Measurements from ENCODE around the gene EMC8.
"Not testable (repeated sequence)": the region's sequence is repeated elsewhere in the genome, so short reads cannot be mapped to it uniquely, and the experiment has no call there.

The EMC8 gene

DNA sequence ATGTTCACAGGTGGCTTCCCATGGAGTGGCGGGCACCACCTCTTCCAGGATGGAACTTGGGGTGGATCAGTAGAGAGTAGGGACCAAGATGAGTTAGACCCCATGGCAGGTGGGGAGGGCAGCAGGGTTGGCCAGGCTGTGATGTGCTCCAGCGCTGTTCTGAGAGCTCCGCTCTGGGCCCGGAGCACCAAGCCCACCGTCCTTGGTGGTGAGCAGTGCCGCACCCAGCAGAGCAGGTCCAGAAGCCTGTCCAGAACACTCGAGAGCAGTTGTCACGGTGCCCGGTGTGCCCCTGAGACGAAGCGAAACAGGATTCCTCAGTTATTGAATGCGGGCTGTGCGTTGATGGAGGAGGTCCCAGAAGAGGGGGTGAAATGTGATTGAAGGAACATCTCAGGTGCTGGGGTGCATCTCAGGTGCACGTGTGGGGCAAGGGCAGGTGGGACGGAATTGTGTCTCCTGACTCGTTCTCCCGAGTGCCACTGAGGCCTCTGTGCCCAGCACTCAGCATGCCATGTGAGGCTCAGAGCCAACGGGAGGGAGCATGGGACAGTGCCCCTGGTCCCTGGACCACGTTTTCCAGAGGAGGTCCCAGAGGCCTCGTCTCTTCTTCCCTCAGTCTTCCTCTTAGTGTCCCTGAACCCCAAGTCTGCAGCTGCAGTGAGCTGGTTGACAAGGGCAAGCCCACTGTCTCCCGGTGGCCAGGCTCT is 39.7 kb upstream of the EMC8 start (continued):
- TF ChIP-seq, protein P1, sequence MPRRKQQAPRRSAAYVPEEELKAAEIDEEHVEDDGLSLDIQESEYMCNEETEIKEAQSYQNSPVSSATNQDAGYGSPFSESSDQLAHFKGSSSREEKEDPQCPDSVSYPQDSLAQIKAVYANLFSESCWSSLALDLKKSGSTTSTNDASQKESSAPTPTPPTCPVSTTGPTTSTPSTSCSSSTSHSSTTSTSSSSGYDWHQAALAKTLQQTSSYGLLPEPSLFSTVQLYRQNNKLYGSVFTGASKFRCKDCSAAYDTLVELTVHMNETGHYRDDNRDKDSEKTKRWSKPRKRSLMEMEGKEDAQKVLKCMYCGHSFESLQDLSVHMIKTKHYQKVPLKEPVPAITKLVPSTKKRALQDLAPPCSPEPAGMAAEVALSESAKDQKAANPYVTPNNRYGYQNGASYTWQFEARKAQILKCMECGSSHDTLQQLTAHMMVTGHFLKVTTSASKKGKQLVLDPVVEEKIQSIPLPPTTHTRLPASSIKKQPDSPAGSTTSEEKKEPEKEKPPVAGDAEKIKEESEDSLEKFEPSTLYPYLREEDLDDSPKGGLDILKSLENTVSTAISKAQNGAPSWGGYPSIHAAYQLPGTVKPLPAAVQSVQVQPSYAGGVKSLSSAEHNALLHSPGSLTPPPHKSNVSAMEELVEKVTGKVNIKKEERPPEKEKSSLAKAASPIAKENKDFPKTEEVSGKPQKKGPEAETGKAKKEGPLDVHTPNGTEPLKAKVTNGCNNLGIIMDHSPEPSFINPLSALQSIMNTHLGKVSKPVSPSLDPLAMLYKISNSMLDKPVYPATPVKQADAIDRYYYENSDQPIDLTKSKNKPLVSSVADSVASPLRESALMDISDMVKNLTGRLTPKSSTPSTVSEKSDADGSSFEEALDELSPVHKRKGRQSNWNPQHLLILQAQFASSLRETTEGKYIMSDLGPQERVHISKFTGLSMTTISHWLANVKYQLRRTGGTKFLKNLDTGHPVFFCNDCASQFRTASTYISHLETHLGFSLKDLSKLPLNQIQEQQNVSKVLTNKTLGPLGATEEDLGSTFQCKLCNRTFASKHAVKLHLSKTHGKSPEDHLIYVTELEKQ (tag by site-specific recombination; IDR thresholded peaks at IDR 0.05; ENCODE audit: borderline replicate concordance) = no peak
- TF ChIP-seq ZNF24 (tag by site-specific recombination; IDR thresholded peaks at IDR 0.05) = no peak

DNA sequence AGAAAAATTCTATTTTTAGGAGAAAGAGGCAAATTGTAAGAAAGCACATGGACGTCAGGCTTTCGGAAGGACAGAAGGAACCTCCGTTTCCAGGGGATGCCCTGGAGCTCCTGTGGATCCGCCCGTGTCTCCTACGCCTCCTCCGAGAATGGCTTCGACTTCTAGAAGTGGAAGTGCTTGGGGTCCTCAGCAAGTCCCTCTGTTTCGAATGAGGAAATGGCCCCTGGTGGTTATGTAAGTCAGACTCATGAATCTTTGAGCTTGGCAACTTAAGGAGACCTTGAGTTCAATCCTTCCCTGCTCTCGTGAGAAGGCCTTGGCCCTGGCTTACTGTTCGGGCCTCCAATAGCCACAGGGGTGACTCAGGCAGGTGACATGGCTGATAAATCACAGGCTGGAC is 39.0 kb upstream of the EMC8 start:
- CTCF ChIA-PET = interaction anchor here (0.8 kb wide), 1 partner anchor 17 kb away, joined by 3 read pairs; no protein-coding TSS in a partner anchor
- H3K36me3 ChIP-seq (ENCODE audit: control insufficient read depth in 2 of 2, insufficient read depth in 1 of 2, low read length in 2 of 2) = no peaks in the 10 kb centered on the region
- no peak for TF ChIP-seq SP2 (tag by site-specific recombination; IDR thresholded peaks at IDR 0.05)

DNA sequence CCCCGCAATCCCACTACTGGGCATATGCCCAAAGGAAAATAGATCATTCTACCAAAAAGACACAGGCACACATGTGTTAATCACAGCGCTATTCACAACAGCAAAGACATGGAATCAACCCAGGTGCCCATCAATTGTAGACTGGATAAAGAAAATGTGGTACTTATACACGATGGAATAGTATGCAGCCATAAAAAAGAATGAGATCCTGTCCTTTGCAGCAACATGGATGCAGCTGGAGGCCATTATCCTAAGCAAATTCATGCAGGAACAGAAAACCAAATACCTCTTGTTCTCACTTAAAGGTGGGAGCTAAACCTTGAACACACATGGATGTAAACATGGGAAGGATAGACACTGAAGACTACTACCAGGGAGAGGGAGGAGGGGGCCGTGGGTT is 38.3 kb upstream of the EMC8 start:
- H3K36me3 ChIP-seq (ENCODE audit: control insufficient read depth in 2 of 2, insufficient read depth in 1 of 2, low read length in 2 of 2); H3K4me1 ChIP-seq (ENCODE audit: control insufficient read depth, insufficient read depth, low read length); POLR2A ChIA-PET; H3K9me3 ChIP-seq (ENCODE audit: control insufficient read depth, insufficient read depth, low read depth, low read length); H3K4me3 ChIP-seq (ENCODE audit: low read depth, low read length); H3K27ac ChIP-seq (ENCODE audit: extremely low read depth, low read depth, low read length); CTCF ChIA-PET: not testable (repeated sequence)
- TF ChIP-seq, protein P2, sequence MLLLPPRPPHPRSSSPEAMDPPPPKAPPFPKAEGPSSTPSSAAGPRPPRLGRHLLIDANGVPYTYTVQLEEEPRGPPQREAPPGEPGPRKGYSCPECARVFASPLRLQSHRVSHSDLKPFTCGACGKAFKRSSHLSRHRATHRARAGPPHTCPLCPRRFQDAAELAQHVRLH (tag by site-specific recombination; IDR thresholded peaks at IDR 0.05) = 0 out of 2 replicates have a peak, but pooled peaks have one; percentile 43
- peak; percentile 92 for TF ChIP-seq ZNF146 (tag by site-specific recombination; IDR thresholded peaks at IDR 0.05)

More for the DNA sequence above, 39.0 kb upstream of the EMC8 start:
- Histone ChIP-seq H3K27ac (ENCODE audit: extremely low read depth, low read depth, low read length) (no peak overlapping the region), H3K4me3 (ENCODE audit: low read depth, low read length) (no peak overlapping the region), H3K4me1 (ENCODE audit: control insufficient read depth, insufficient read depth, low read length) (no peaks in the 10 kb centered on the region), H3K9me3 (ENCODE audit: control insufficient read depth, insufficient read depth, low read depth, low read length) (no peaks in the 10 kb centered on the region)
- POLR2A ChIA-PET = no interaction called here

DNA sequence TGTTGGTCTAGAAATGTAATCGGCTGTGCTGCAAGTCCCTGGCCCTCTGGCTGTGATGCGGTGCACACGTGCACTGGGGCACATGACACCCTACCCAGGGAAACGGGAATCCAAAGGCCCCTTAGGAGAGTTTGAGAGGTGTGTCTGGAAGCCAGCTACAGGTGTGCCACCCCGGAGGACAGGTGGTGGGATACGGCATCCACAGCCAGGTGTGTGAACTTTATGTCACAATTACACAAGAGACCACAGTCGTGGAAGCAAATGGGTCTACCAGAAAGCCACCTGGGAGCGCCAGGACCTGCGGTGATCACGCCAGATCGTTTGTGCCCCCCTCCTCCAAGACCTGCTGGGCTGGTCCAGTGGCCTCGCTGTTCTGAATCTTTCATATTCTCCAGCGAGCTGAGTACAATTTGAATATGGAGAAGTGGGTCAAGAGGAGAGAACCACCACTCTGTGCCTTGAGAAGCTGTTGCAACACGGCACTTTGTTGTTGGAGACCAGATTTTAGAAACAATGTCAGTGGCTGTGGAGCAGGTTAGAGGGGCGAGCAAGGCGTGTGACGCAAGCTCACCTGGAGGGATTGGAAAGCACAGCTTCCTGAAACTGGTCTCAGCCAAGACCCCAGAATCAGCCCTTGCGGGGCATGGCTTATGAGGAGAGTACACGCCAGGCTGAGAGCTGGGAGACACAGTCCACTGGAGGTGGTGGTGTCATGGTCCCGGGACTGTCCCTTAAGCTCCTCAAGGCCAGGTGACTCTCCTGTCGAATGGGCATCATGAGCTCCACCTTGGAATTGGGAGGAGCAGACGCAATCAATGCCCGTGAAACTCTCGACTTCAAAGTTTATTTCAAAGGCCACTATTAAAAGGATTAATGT is 37.6 kb upstream of the EMC8 start:
- CTCF ChIA-PET = interaction anchor here (1.0 kb wide), 1 partner anchor 80 kb away, joined by 3 read pairs; no protein-coding TSS in a partner anchor
- H3K4me3 ChIP-seq (ENCODE audit: low read depth, low read length) = no peak overlapping the region

More for the DNA sequence above, 37.6 kb upstream of the EMC8 start:
- POLR2A ChIA-PET = interaction anchor here (0.5 kb wide), 1 partner anchor 1847 kb away, joined by 3 read pairs; no protein-coding TSS in a partner anchor
- no peak overlapping the region for H3K27ac ChIP-seq (ENCODE audit: extremely low read depth, low read depth, low read length)
- 0 out of 2 replicates have a peak, but pooled peaks have one; percentile 10 for TF ChIP-seq SCRT2 (tag by site-specific recombination; IDR thresholded peaks at IDR 0.05)
- TF ChIP-seq, protein P3, sequence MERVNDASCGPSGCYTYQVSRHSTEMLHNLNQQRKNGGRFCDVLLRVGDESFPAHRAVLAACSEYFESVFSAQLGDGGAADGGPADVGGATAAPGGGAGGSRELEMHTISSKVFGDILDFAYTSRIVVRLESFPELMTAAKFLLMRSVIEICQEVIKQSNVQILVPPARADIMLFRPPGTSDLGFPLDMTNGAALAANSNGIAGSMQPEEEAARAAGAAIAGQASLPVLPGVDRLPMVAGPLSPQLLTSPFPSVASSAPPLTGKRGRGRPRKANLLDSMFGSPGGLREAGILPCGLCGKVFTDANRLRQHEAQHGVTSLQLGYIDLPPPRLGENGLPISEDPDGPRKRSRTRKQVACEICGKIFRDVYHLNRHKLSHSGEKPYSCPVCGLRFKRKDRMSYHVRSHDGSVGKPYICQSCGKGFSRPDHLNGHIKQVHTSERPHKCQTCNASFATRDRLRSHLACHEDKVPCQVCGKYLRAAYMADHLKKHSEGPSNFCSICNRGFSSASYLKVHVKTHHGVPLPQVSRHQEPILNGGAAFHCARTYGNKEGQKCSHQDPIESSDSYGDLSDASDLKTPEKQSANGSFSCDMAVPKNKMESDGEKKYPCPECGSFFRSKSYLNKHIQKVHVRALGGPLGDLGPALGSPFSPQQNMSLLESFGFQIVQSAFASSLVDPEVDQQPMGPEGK (tag by site-specific recombination; IDR thresholded peaks at IDR 0.05) = no peak
- TF ChIP-seq, protein P4, sequence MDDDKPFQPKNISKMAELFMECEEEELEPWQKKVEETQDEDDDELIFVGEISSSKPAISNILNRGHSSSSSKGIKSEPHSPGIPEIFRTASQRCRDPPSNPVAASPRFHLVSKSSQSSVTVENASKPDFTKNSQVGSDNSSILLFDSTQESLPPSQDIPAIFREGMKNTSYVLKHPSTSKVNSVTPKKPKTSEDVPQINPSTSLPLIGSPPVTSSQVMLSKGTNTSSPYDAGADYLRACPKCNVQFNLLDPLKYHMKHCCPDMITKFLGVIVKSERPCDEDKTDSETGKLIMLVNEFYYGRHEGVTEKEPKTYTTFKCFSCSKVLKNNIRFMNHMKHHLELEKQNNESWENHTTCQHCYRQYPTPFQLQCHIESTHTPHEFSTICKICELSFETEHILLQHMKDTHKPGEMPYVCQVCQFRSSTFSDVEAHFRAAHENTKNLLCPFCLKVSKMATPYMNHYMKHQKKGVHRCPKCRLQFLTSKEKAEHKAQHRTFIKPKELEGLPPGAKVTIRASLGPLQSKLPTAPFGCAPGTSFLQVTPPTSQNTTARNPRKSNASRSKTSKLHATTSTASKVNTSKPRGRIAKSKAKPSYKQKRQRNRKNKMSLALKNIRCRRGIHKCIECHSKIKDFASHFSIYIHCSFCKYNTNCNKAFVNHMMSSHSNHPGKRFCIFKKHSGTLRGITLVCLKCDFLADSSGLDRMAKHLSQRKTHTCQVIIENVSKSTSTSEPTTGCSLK (tag by site-specific recombination; IDR thresholded peaks at IDR 0.05) = no peak
- TF ChIP-seq ZNF221 (tag by site-specific recombination; IDR thresholded peaks at IDR 0.05; ENCODE audit: borderline replicate concordance) = no peak
- H3K36me3 ChIP-seq (ENCODE audit: control insufficient read depth in 2 of 2, insufficient read depth in 1 of 2, low read length in 2 of 2) = no peaks in the 10 kb centered on the region
- H3K9me3 ChIP-seq (ENCODE audit: control insufficient read depth, insufficient read depth, low read depth, low read length) = no peaks in the 10 kb centered on the region
- no peaks in the 10 kb centered on the region for H3K4me1 ChIP-seq (ENCODE audit: control insufficient read depth, insufficient read depth, low read length)

Measured in HEK293 (cell line).